ACHN (cell line): Measurements from ENCODE around the gene FAM110C.
"Not testable (repeated sequence)": the region's sequence is repeated elsewhere in the genome, so short reads cannot be mapped to it uniquely, and the experiment has no call there.

Experiments
- DNase-seq: peaks from one replicate; pipeline ENCODE4 v3.0.0-alpha.2; 2015
- in situ Hi-C: cut with HindIII; loops from 2 replicates; pipeline ENCODE4 v1.10.0; 2017; ENCODE audit warnings: low sequenced_read_pairs, low pct_ligation_motif_present, low pct_unique_long_range_greater_than_20kb

Gene FAM110C

GRCh38 chr2:18402-19271 lies 27.7 kb downstream of the FAM110C start:
- DNase-seq = peak; percentile 39
- in situ Hi-C loops = no loop called here

- in situ Hi-C loops, DNase-seq: not testable (repeated sequence)
Measured at GRCh38 chr2:15916-16315, 30.4 kb downstream of the FAM110C start.

DNA sequence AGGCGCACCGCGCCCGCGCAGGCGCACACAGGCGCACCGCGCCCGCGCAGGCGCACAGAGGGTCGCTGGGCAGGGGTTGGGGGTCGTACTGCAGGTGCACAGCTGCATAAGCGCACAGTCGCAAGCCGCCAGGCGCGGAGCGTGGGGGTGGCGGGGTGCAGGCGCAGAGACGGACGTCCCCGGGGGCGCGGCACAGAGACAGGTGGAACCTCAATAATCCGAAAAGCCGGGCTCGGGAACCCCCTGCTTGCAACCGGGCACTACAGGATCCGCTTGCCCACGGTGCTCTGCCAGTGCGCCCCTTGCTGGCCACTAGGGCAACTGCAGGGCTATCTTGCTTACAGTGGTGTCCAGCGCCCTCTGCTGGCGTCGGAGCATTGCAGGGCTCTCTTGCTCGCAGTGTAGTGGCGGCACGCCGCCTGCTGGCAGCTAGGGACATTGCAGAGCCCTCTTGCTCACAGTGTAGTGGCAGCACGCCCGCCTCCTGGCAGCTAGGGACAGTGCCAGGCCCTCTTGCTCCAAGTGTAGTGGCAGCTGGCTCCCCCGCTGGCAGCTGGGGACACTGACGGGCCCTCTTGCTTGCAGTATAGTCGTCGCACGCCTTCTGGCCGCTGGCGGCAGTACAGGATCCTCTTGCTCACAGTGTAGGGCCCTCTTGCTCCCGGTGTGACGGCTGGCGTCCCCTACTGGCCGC lies 34.9 kb downstream of the FAM110C start:
- in situ Hi-C loops = no loop called here
- DNase-seq = peak; percentile 75

DNA sequence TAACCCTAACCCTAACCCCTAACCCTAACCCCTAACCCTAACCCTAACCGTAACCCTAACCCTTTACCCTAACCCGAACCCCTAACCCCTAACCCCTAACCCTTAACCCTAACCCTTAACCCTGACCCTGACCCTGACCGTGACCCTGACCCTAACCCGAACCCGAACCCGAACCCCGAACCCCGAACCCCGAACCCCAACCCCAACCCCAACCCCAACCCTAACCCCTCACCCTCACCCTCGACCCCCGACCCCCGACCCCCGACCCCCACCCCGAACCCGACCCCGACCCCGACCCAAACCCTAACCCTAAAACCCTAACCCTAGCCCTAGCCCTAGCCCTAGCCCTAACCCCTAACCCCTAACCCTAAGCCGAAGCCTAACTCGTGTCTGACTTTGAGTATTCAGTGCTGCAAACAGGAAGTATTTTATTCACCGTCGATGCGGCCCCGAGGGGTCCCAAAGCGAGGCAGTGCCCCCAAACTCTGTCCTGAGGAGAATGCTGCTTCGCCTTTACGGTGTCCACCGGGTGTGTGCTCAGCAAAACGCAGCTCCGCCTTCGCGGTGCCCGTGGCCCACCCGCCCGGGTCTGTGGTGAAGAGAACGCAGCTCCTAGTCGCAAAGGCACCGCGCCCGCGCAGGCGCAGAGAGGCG lies 36.0 kb downstream of the FAM110C start:
- DNase-seq = no peak
- in situ Hi-C loops = no loop called here
